H1 (cell line): ENCODE measurements around the gene FLNA. TPM values are rescaled to one million over a fixed set of nuclear protein-coding genes. Genes with fewer than 3 reads are reported as not detected.

Experiments
- CTCF ChIA-PET: fragments of 300-600 bp; sonication (Branson Sonifier 250); formaldehyde crosslinking; loops from one replicate; lab custom pipeline; 2021; ENCODE audit not compliant: partially characterized antibody; lab: Charles Lee
- POLR2A ChIA-PET: fragments of 300-600 bp; sonication (Branson Sonifier 250); formaldehyde crosslinking; loops from one replicate; lab custom pipeline; 2021; ENCODE audit warnings: inconsistent platforms; ENCODE audit not compliant: partially characterized antibody; lab: Charles Lee
- DNase-seq, 2 experiments: peaks; one replicate each; pipeline versions ENCODE4 v3.0.0 to v3.0.0-alpha.2; 2010 to 2022; ENCODE audit warnings: low spot score in 2 of 2, low read depth in 1 of 2, mixed read lengths in 1 of 2
- FAIRE-seq: peaks from 2 replicates; lab custom pipeline; 2011; peaks lifted over from hg19 to GRCh38; lab: Jason Lieb, UNC
- H2AFZ ChIP-seq: 2 replicates; pipeline ENCODE4 v1.8.1; 2012; ENCODE audit warnings: low read length, inconsistent platforms
- H2AK5ac ChIP-seq: 2 replicates; pipeline ENCODE4 v1.6.1; 2013; ENCODE audit warnings: low read depth, low read length
- H2BK120ac ChIP-seq: replicated peaks from 2 replicates; pipeline ENCODE3; 2013; ENCODE audit warnings: low read depth, low read length, inconsistent platforms
- H2BK12ac ChIP-seq: 2 replicates; pipeline ENCODE4 v1.6.1; 2013; ENCODE audit warnings: low read depth, low read length
- H2BK15ac ChIP-seq: 2 replicates; pipeline ENCODE4 v1.6.1; 2013; ENCODE audit warnings: low read length
- H2BK20ac ChIP-seq: 2 replicates; pipeline ENCODE4 v1.6.1; 2013; ENCODE audit warnings: low read length
- H2BK5ac ChIP-seq: 2 replicates; pipeline ENCODE4 v1.6.1; 2013; ENCODE audit warnings: low read depth, low read length
- H3K14ac ChIP-seq: 2 replicates; pipeline ENCODE4 v1.6.1; 2013; ENCODE audit warnings: inconsistent platforms; ENCODE audit not compliant: insufficient read length
- H3K18ac ChIP-seq: 2 replicates; pipeline ENCODE4 v1.6.1; 2013; ENCODE audit warnings: low read length; ENCODE audit errors: extremely low read depth
- H3K23ac ChIP-seq: 2 replicates; pipeline ENCODE4 v1.6.1; 2013; ENCODE audit warnings: inconsistent platforms; ENCODE audit not compliant: insufficient read length
- H3K23me2 ChIP-seq: 2 replicates; pipeline ENCODE4 v1.6.1; 2013; ENCODE audit warnings: low read depth, low read length
- H3K27ac ChIP-seq: 2 replicates; pipeline ENCODE4 v1.6.1; 2011; ENCODE audit warnings: low read depth, low read length, inconsistent platforms
- H3K27me3 ChIP-seq, 4 experiments: replicated peaks in 1 of 4; 1 replicate in 1 of 4; 2 replicates in 3 of 4; pipeline versions ENCODE4 v1.6.1 to v1.8.1; 2011 to 2013; ENCODE audit warnings: low read length in 3 of 4, mild to moderate bottlenecking in 3 of 4, inconsistent platforms in 2 of 4, mixed read lengths in 2 of 4, moderate library complexity in 1 of 4; ENCODE audit not compliant: control insufficient read depth in 3 of 4, insufficient read depth in 3 of 4; ENCODE audit errors: extremely low read depth in 1 of 4
- H3K36me3 ChIP-seq, 4 experiments: 2 replicates each; pipeline versions ENCODE4 v1.6.1 to v1.8.1; 2011 to 2013; ENCODE audit warnings: mild to moderate bottlenecking in 4 of 4, low read length in 3 of 4, moderate library complexity in 2 of 4, control low read depth in 1 of 4, inconsistent platforms in 1 of 4; ENCODE audit not compliant: insufficient read depth in 4 of 4, control insufficient read depth in 2 of 4
- H3K4ac ChIP-seq: replicated peaks from 2 replicates; pipeline ENCODE3; 2013; ENCODE audit warnings: low read length, low read depth, mixed read lengths, inconsistent platforms; ENCODE audit not compliant: insufficient read length
- H3K4me1 ChIP-seq, 4 experiments: replicated peaks in 1 of 4; 1 replicate in 1 of 4; 2 replicates in 3 of 4; pipeline versions ENCODE4 v1.6.1 to v1.8.1; 2011 to 2013; ENCODE audit warnings: low read length in 3 of 4, inconsistent platforms in 2 of 4, mixed read lengths in 1 of 4; ENCODE audit not compliant: insufficient read depth in 4 of 4, control insufficient read depth in 3 of 4
- H3K4me2 ChIP-seq, 2 experiments: 2 replicates each; pipeline versions ENCODE4 v1.6.1 to v1.8.1; 2011 to 2013; ENCODE audit warnings: low read depth in 2 of 2, low read length in 2 of 2, control low read depth in 1 of 2, inconsistent platforms in 1 of 2, mild to moderate bottlenecking in 1 of 2; ENCODE audit not compliant: insufficient read depth in 1 of 2
- H3K4me3 ChIP-seq, 4 experiments: fragments of 200-600, 300-600 bp in 1 of 4; sonication (generic), shearing (Covaris generic), sonication (Bioruptor Twin) in 1 of 4; 2 replicates each; pipeline versions ENCODE4 v1.5.1 to v1.8.1; 2011 to 2016; ENCODE audit warnings: low read length in 4 of 4, low read depth in 3 of 4, control low read depth in 2 of 4, inconsistent platforms in 2 of 4, mild to moderate bottlenecking in 2 of 4, mixed read lengths in 1 of 4, moderate library complexity in 1 of 4; ENCODE audit not compliant: insufficient read depth in 2 of 4; ENCODE audit errors: extremely low read depth in 1 of 4
- H3K56ac ChIP-seq: replicated peaks from 2 replicates; pipeline ENCODE3; 2013; ENCODE audit warnings: low read depth, mild to moderate bottlenecking, mixed read lengths, low read length, inconsistent platforms; ENCODE audit not compliant: insufficient read length
- H3K79me1 ChIP-seq: 2 replicates; pipeline ENCODE4 v1.6.1; 2013; ENCODE audit warnings: low read depth, low read length, control low read depth
- H3K79me2 ChIP-seq, 2 experiments: 2 replicates each; pipeline versions ENCODE4 v1.6.1 to v1.8.1; 2012 to 2013; ENCODE audit warnings: low read length in 2 of 2, mild to moderate bottlenecking in 2 of 2, inconsistent platforms in 1 of 2; ENCODE audit not compliant: insufficient read depth in 2 of 2, control insufficient read depth in 1 of 2
- H3K9ac ChIP-seq, 4 experiments: replicated peaks in 1 of 4; 1 replicate in 1 of 4; 2 replicates in 3 of 4; pipeline versions ENCODE4 v1.6.1 to v1.8.1; 2011 to 2013; ENCODE audit warnings: low read depth in 3 of 4, low read length in 3 of 4, control low read depth in 2 of 4, mild to moderate bottlenecking in 2 of 4, moderate library complexity in 2 of 4, inconsistent platforms in 1 of 4; ENCODE audit errors: extremely low read depth in 1 of 4
- H3K9me3 ChIP-seq, 2 experiments: 2 replicates each; pipeline versions ENCODE4 v1.6.1 to v1.8.1; 2012 to 2013; ENCODE audit warnings: mild to moderate bottlenecking in 2 of 2, moderate library complexity in 2 of 2, control low read depth in 1 of 2, inconsistent platforms in 1 of 2, low read depth in 1 of 2, low read length in 1 of 2, mixed read lengths in 1 of 2; ENCODE audit not compliant: insufficient read depth in 2 of 2
- H4K20me1 ChIP-seq, 2 experiments: replicated peaks in 1 of 2; 2 replicates each; pipeline versions ENCODE3 to v1.8.1; 2011 to 2013; ENCODE audit warnings: inconsistent platforms in 2 of 2, low read length in 2 of 2, mild to moderate bottlenecking in 1 of 2; ENCODE audit not compliant: insufficient read depth in 2 of 2, control insufficient read depth in 1 of 2
- H4K5ac ChIP-seq: 2 replicates; pipeline ENCODE4 v1.6.1; 2013; ENCODE audit warnings: low read length, low read depth, mixed read lengths, inconsistent platforms; ENCODE audit not compliant: insufficient read length
- H4K8ac ChIP-seq: 2 replicates; pipeline ENCODE4 v1.8.0; 2013; ENCODE audit warnings: mild to moderate bottlenecking, moderate library complexity, low read length, inconsistent platforms; ENCODE audit not compliant: insufficient read depth; ENCODE audit errors: extremely low read depth
- H4K91ac ChIP-seq: replicated peaks from 2 replicates; pipeline ENCODE3; 2013; ENCODE audit warnings: low read length, mixed read lengths, inconsistent platforms; ENCODE audit not compliant: insufficient read length
- GABPA ChIP-seq: IDR thresholded peaks from 2 replicates; pipeline ENCODE4 v1.6.1; 2011; ENCODE audit warnings: mild to moderate bottlenecking, low read length, moderate library complexity, borderline replicate concordance; ENCODE audit not compliant: insufficient read depth
- JUN ChIP-seq: IDR thresholded peaks from 2 replicates; pipeline ENCODE4 v1.6.1; 2011; ENCODE audit warnings: low read depth, mild to moderate bottlenecking, improper control_type of control experiment, low read length
- RFX5 ChIP-seq: IDR thresholded peaks from 2 replicates; pipeline ENCODE4 v1.6.1; 2011; ENCODE audit warnings: low read depth, low read length, improper control_type of control experiment, borderline replicate concordance
- WGBS, 2 experiments: shearing (Covaris generic) in 1 of 2; methylation state at CpG; one replicate each; pipeline versions ENCODE4 v1.1.6 to v1.1.7; 2013 to 2015; ENCODE audit warnings: low lambda C conversion rate in 2 of 2, mixed read lengths in 2 of 2, inconsistent platforms in 1 of 2, low coverage in 1 of 2, missing lambda C conversion rate in 1 of 2; ENCODE audit not compliant: insufficient replicate concordance in 2 of 2, insufficient coverage in 1 of 2, insufficient read length in 1 of 2; ENCODE audit errors: extremely low coverage in 1 of 2, missing lambda C conversion rate in 1 of 2; 5-methylcytosine and 5-hydroxymethylcytosine counted together
- polyA plus RNA-seq, 7 experiments: library from polyadenylated mRNA; depleted of rRNA in 3 of 7; stranded (reverse) in 5 of 7; unstranded in 2 of 7; fragments of >200 nt in 5 of 7; fragments of 200-250 nt in 2 of 7; gene quantifications; 1 replicate in 5 of 7; 2 replicates in 1 of 7; 4 replicates in 1 of 7; pipeline versions ENCODE4 v1.2.1 to v1.2.3, GENCODE V29; 2011 to 2013; ENCODE audit warnings: missing spikeins in 2 of 7, mixed read lengths in 2 of 7
- total RNA-seq: library from RNA; stranded (reverse); fragmentation: NEBNext Ultra II Directional; extraction: Animal tissue kit (Norgen Biotek cat#: 25700); gene quantifications from 2 replicates; pipeline ENCODE4 v1.2.1, GENCODE V29; 2021

The FLNA gene
- total and polyA plus RNA-seq, 2 of the 8 experiments (the other 6 are each of a cell fraction or from before 2014, with no cell fraction given), result 315 to 925 TPM

DNA sequence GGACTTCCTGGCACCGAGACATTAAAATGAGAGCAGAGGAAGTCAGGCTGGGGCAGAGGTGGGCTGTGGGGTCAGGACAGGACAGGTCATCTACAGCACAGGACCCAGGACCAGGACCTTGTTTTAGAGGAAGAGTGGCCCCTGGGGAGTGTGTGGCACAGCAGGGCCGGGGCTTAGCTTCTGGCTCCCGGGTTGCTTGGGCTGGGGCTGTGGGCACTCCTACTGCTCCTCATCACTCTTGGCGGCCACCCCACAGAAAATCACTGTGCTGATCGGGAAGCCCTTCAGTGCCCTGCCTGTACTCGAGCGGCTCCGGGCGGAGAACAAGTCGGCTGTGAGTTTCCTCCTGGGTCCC, 45.9 kb upstream of the FLNA start:
- H3K4me1 ChIP-seq, result no peaks in the 10 kb centered on the region
- H2BK15ac ChIP-seq, result no peak overlapping the region
- no peak overlapping the region for H3K18ac ChIP-seq
- no peaks in the 10 kb centered on the region for H3K27me3 ChIP-seq
- H3K36me3 ChIP-seq, result 0 out of 8 replicates have a peak, but pooled peaks cover 0 to 3% (median 0%) of the 10 kb centered on the region in 4 experiments
- no peak overlapping the region for H2AK5ac ChIP-seq
- DNase-seq (no peak), FAIRE-seq (no peak)
- no peaks in the 10 kb centered on the region for H4K20me1 ChIP-seq
- no peak overlapping the region for H3K27ac ChIP-seq
- no peaks in the 10 kb centered on the region for H3K79me1 ChIP-seq
- H3K23me2 ChIP-seq, result no peaks in the 10 kb centered on the region
- no peak overlapping the region for H3K9ac ChIP-seq
- H3K79me2 ChIP-seq, result no peaks in the 10 kb centered on the region
- H4K5ac ChIP-seq, result no peak overlapping the region
- ChIA-PET POLR2A (interaction anchor here (1.2 to 8.7 kb wide), 3 partner anchors 8 to 40 kb away, joined by 3 to 76 read pairs (median 5); partner anchors contain the start of gene RPL10), CTCF (interaction anchor here (0.9 to 1.3 kb wide), 3 partner anchors 9 to 106 kb away, joined by 3 to 5 read pairs (median 3); no protein-coding TSS in a partner anchor)
- H2BK5ac ChIP-seq, result no peak overlapping the region
- no peak overlapping the region for H4K91ac ChIP-seq
- no peak overlapping the region for H2AFZ ChIP-seq
- H3K4me2 ChIP-seq, result no peak overlapping the region
- no peak overlapping the region for H2BK20ac ChIP-seq
- no peak overlapping the region for H2BK12ac ChIP-seq
- H3K4me3 ChIP-seq, result no peak overlapping the region
- H3K14ac ChIP-seq, result no peak overlapping the region
- WGBS, 2 experiments, result 97% methylated on average over 6 of the region's 10 CpGs; no CpG with 5 or more reads in 1 of the 2 experiments
- H2BK120ac ChIP-seq, result no peak overlapping the region
- H4K8ac ChIP-seq, result no peak overlapping the region
- no peak overlapping the region for H3K4ac ChIP-seq
- H3K9me3 ChIP-seq, result no peaks in the 10 kb centered on the region
- H3K23ac ChIP-seq, result no peak overlapping the region
- no peak overlapping the region for H3K56ac ChIP-seq
- TF ChIP-seq GABPA (no peak), RFX5 (no peak), JUN (no peak)
